HG02852 (cell line): ENCODE data around the gene NPY.
A peak's percentile ranks its signal among the peaks of the same experiment; 100 is the strongest.

Experiments
- ATAC-seq: cut with Tn5 transposase; IDR thresholded peaks from one replicate; pipeline ENCODE4 v1.9.1; 2021; ENCODE audit warnings: mild to moderate bottlenecking, moderate library complexity; ENCODE audit not compliant: unreplicated experiment

NPY gene

GRCh38 chr7:24312588-24312987, 28.6 kb downstream of the NPY start:
- no peak for ATAC-seq

GRCh38 chr7:24313777-24314176, 29.8 kb downstream of the NPY start:
- no peak for ATAC-seq

GRCh38 chr7:24316340-24316739, 32.4 kb downstream of the NPY start:
- ATAC-seq, result no peak

- no peak for ATAC-seq
Measured at GRCh38 chr7:24318326-24318725, 34.3 kb downstream of the NPY start.

- ATAC-seq, result no peak
Measured at GRCh38 chr7:24319209-24319608, 35.2 kb downstream of the NPY start.

- no peak for ATAC-seq
Measured at GRCh38 chr7:24323961-24324480, 40.0 kb downstream of the NPY start.

- peak; percentile 86 for ATAC-seq
Measured at GRCh38 chr7:24325708-24326107, 41.7 kb downstream of the NPY start.

- ATAC-seq, result no peak
Measured at GRCh38 chr7:24328050-24328449, 44.1 kb downstream of the NPY start.

GRCh38 chr7:24328894-24329293, 44.9 kb downstream of the NPY start:
- ATAC-seq, result no peak

GRCh38 chr7:24334012-24334411, 50.0 kb downstream of the NPY start:
- no peak for ATAC-seq

- ATAC-seq, result no peak
Measured at GRCh38 chr7:24334627-24335026, 50.6 kb downstream of the NPY start.

GRCh38 chr7:24336461-24336860, 52.5 kb downstream of the NPY start:
- ATAC-seq, result no peak

GRCh38 chr7:24337180-24337579, 53.2 kb downstream of the NPY start:
- ATAC-seq, result no peak

- ATAC-seq, result no peak
Measured at GRCh38 chr7:24339575-24339974, 55.6 kb downstream of the NPY start.

GRCh38 chr7:24340727-24341126, 56.7 kb downstream of the NPY start:
- no peak for ATAC-seq
